ENCODE results near the gene SKOR1. TPM values are rescaled to one million over a fixed set of nuclear protein-coding genes. Genes with fewer than 3 reads are reported as not detected.

The SKOR1 gene
- polyA plus RNA-seq, 1 experiment, result 0.02 TPM

- no peak for TF ChIP-seq CTCF (IDR thresholded peaks at IDR 0.05; ENCODE audit: low read depth, low read length)
- ChIA-PET POLR2A (interaction anchor here (0.5 kb wide), 1 partner anchor 169 kb away, joined by 3 read pairs; no protein-coding TSS in a partner anchor), CTCF (interaction anchor here (0.8 to 2.0 kb wide), 3 partner anchors 309 to 376 kb away, joined by 3 to 14 read pairs (median 6); no protein-coding TSS in a partner anchor)
- Histone ChIP-seq H3K27ac (ENCODE audit: low read depth, low read length) (no peak overlapping the region), H3K9me3 (ENCODE audit: control insufficient read depth, insufficient read depth, low read length) (peaks cover 9% of the 10 kb centered on the region; the same call in 1 of the 2 replicates), H3K4me3 (ENCODE audit: low read depth, low read length) (peak overlapping the region; percentile 43), H3K27me3 (ENCODE audit: control insufficient read depth, insufficient read depth, low read length) (peaks cover 85% of the 10 kb centered on the region)
- DNase-seq (ENCODE audit: low read depth, low spot score), result no peak
These were observed 7.8 kb downstream of the SKOR1 start for GRCh38 chr15:67832897-67833709.

DNA sequence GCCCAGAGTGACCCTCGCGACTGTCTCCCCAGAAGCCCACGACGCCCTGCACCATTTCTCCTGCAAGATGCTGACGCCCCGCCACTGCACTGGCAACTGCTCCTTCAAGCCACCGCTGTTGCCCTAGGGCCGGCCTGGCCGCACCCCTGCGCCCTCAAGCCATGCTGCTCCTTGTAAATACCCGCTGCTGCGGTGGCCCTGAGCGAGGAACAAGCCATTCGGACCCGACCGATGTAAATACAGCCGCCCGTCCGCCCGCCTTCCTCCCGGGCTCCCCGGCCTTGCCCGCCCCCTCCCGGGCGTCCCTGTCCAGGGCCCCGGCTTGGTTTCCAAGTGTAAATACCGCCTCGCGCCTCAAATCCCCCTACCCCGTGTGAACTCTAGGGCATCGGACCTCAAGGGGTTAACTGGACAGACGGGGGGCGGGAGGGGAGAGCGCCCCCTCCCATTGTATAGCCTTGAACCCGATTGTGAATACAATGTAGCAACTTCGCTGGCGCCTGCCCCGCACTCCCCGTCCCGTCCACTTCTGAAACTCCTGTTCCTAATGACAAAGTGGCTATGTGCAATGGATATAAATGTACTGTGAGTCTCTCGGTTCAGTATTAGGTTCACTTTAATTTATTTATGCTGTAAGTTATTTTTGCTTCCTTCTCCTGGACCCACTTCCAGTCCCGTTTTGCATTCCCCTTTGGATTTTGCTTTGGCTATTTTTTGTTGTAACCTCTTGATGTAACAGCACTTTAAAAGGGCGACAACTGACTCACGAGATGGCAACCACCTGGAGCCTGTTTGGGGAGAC lies 8.6 kb downstream of the SKOR1 start:
- H3K27ac ChIP-seq (ENCODE audit: low read depth, low read length), result no peak overlapping the region
- peak; percentile 59 for TF ChIP-seq CTCF (IDR thresholded peaks at IDR 0.05; ENCODE audit: low read depth, low read length)
- peaks cover 9% of the 10 kb centered on the region; the same call in 1 of the 2 replicates for H3K9me3 ChIP-seq (ENCODE audit: control insufficient read depth, insufficient read depth, low read length)
- peak overlapping the region; percentile 13; the same call in 1 of the 2 replicates for H3K4me3 ChIP-seq (ENCODE audit: low read depth, low read length)
- DNase-seq (ENCODE audit: low read depth, low spot score), result no peak
- ChIA-PET CTCF (interaction anchor here (1.6 to 5.3 kb wide), 3 partner anchors 333 to 377 kb away, joined by 6 to 52 read pairs (median 14); no protein-coding TSS in a partner anchor), POLR2A (no interaction called here)
- peaks cover 78% of the 10 kb centered on the region for H3K27me3 ChIP-seq (ENCODE audit: control insufficient read depth, insufficient read depth, low read length)

GRCh38 chr15:67834581-67835296 lies 9.4 kb downstream of the SKOR1 start:
- H3K9me3 ChIP-seq (ENCODE audit: control insufficient read depth, insufficient read depth, low read length), result peaks cover 9% of the 10 kb centered on the region; the same call in 1 of the 2 replicates
- no peak for TF ChIP-seq CTCF (IDR thresholded peaks at IDR 0.05; ENCODE audit: low read depth, low read length)
- POLR2A ChIA-PET, result no interaction called here
- no peak overlapping the region; the same call in 1 of the 2 replicates for H3K4me3 ChIP-seq (ENCODE audit: low read depth, low read length)
- CTCF ChIA-PET, result interaction anchor here (0.9 to 5.3 kb wide), 4 partner anchors 334 to 449 kb away, joined by 3 to 52 read pairs (median 7); no protein-coding TSS in a partner anchor
- no peak overlapping the region for H3K27ac ChIP-seq (ENCODE audit: low read depth, low read length)
- H3K27me3 ChIP-seq (ENCODE audit: control insufficient read depth, insufficient read depth, low read length), result peaks cover 70% of the 10 kb centered on the region
- no peak for DNase-seq (ENCODE audit: low read depth, low spot score)

- Histone ChIP-seq H3K9me3 (ENCODE audit: control insufficient read depth, insufficient read depth, low read length) (peaks cover 9% of the 10 kb centered on the region; the same call in 1 of the 2 replicates), H3K27ac (ENCODE audit: low read depth, low read length) (no peak overlapping the region), H3K4me3 (ENCODE audit: low read depth, low read length) (peak overlapping the region; percentile 35), H3K27me3 (ENCODE audit: control insufficient read depth, insufficient read depth, low read length) (peaks cover 62% of the 10 kb centered on the region)
- TF ChIP-seq CTCF (IDR thresholded peaks at IDR 0.05; ENCODE audit: low read depth, low read length), result no peak
- ChIA-PET POLR2A (interaction anchor here (0.7 kb wide), 1 partner anchor 794 kb away, joined by 3 read pairs; no protein-coding TSS in a partner anchor), CTCF (interaction anchor here (0.6 to 5.3 kb wide), 41 partner anchors 21 to 890 kb away, joined by 3 to 52 read pairs (median 3); no protein-coding TSS in a partner anchor)
- DNase-seq (ENCODE audit: low read depth, low spot score), result no peak
These were observed 10.2 kb downstream of the SKOR1 start for GRCh38 chr15:67835297-67836133.

All from AG04450 (cell line).